ENCODE results near the gene RINT1. TPM values are rescaled to one million over a fixed set of nuclear protein-coding genes. Genes with fewer than 3 reads are reported as not detected.
A peak's percentile ranks its signal among the peaks of the same experiment; 100 is the strongest.

RINT1 gene
- 18.6 and 21.0 TPM in 2 replicates for total RNA-seq
- long read RNA-seq, transcript RINT1-201 (15 exons, 2,976 nt) = major isoform, 247 of 292 reads
- long read RNA-seq, partial matches to known transcripts = 13 of 292 reads
- long read RNA-seq, other reads (novel, unspliced or antisense) = 32 of 292 reads

DNA sequence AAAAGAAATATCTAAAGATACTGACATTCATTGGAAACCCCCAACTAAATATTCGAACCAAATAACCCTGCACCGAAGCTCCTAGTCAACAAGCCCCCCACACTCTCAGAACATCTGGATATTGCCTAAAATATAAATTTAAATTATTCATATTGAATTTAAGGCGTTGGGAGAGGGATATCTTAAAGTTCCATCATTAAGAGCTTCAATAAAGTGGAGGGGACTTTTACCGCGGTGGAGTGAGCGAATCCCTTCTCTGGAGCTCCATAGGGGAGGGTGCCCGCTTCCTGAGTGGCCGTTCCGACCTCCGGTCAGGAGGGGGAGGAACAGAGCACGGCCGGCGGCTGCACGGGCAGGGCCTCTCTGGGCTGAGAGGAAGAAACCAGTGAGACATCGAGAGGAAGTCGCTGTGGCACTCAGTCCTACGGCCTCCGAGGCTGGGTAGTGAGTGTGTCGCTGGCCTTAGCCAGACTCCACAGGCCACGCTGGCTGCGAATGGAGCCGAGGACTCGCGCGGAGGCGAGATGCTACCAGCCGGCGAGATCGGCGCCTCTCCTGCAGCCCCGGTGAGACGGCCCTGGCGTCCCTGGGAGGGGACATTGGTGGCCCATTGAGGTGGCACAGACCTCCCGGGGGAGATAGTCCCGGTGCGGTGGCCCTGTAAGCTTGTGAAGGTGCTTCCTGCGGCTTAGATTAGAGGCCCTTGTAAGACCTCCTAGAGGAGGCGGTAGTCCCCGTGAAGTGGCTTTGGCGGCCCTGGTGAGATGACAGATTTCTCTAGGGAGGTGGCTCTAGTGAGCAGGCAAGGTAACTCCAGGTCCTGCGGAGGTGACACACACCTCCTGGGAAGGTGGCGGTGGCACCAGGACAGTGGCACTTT, at the start of gene RINT1:
Gene RINT1, plus strand, starts transcription at position 410 of the 880 bp plus-strand sequence. Its CDS starts 115 bp downstream, at position 525.
- H3K9me3 Mint-ChIP-seq (ENCODE audit: unreplicated experiment) = no peaks in the 10 kb centered on the region
- H3K4me1 Mint-ChIP-seq (ENCODE audit: unreplicated experiment) = peaks cover 17% of the 10 kb centered on the region
- H3K4me3 Mint-ChIP-seq (ENCODE audit: unreplicated experiment) = peak within 1 kb of the TSS; percentile 94
- peaks cover 3% of the 10 kb centered on the region for H3K36me3 Mint-ChIP-seq (ENCODE audit: unreplicated experiment)
- H3K27me3 Mint-ChIP-seq (ENCODE audit: unreplicated experiment) = peaks cover under 1% of the 10 kb centered on the region
- DNase-seq (ENCODE audit: extremely low spot score, unreplicated experiment) = peak; percentile 97
- TF ChIP-seq, protein P1, sequence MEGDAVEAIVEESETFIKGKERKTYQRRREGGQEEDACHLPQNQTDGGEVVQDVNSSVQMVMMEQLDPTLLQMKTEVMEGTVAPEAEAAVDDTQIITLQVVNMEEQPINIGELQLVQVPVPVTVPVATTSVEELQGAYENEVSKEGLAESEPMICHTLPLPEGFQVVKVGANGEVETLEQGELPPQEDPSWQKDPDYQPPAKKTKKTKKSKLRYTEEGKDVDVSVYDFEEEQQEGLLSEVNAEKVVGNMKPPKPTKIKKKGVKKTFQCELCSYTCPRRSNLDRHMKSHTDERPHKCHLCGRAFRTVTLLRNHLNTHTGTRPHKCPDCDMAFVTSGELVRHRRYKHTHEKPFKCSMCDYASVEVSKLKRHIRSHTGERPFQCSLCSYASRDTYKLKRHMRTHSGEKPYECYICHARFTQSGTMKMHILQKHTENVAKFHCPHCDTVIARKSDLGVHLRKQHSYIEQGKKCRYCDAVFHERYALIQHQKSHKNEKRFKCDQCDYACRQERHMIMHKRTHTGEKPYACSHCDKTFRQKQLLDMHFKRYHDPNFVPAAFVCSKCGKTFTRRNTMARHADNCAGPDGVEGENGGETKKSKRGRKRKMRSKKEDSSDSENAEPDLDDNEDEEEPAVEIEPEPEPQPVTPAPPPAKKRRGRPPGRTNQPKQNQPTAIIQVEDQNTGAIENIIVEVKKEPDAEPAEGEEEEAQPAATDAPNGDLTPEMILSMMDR (IDR thresholded peaks at IDR 0.05) = peak; percentile 85
- H3K27ac Mint-ChIP-seq (ENCODE audit: unreplicated experiment) = peak within 1 kb of the TSS; percentile 86

DNA sequence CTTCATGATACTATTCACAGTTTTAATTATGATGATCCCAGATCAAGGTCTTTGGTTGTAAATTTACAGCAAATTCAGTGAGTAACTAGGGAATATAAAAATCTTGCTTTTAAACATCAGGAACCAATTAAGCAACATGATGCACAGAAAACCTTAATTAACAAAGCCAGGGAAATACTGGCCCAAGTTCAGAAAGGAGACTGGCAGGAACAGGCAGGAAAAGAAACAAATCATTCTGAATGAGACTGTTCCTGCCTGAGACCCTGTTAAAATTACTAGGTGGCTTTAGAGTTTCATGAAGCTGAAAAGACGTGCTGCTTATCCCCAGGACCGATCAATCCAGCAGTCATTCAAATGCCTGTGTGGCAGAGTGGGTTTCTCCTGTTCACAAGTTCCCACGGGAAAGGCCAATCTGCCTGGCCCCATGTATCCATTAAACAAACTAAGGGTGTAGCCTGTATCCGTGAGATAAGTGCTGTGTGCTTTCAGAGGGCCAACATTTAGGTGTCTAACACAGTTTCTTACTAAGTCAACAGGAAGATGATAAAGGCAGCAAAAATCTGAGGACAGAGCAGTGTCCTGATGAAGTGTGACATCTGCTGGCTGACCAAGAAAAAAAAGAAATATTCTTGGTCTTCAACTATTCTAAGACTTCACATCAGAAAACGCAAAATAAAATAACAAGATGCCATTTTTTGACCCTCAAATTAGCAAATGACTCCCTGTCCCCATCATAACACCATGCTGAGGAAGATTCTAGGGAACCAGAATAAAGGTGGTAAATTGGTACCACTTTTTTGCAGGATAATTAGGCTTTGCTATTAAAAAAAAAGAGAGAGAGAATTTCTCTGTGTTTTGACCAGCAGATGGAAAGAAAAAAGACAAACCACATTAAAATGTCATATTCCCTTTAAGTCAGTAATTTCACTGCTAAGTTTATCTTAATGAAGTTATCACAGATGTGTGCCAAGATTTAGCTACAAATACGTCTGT, 44.1 kb upstream of the RINT1 start:
- Mint-ChIP-seq H3K36me3 (ENCODE audit: unreplicated experiment) (peaks cover 7% of the 10 kb centered on the region), H3K4me3 (ENCODE audit: unreplicated experiment) (no peak overlapping the region), H3K27me3 (ENCODE audit: unreplicated experiment) (no peaks in the 10 kb centered on the region), H3K27ac (ENCODE audit: unreplicated experiment) (peak overlapping the region; percentile 72), H3K4me1 (ENCODE audit: unreplicated experiment) (peaks cover 16% of the 10 kb centered on the region), H3K9me3 (ENCODE audit: unreplicated experiment) (no peaks in the 10 kb centered on the region)
- no peak for DNase-seq (ENCODE audit: extremely low spot score, unreplicated experiment)
- TF ChIP-seq, protein P1 (IDR thresholded peaks at IDR 0.05) = peak; percentile 77

DNA sequence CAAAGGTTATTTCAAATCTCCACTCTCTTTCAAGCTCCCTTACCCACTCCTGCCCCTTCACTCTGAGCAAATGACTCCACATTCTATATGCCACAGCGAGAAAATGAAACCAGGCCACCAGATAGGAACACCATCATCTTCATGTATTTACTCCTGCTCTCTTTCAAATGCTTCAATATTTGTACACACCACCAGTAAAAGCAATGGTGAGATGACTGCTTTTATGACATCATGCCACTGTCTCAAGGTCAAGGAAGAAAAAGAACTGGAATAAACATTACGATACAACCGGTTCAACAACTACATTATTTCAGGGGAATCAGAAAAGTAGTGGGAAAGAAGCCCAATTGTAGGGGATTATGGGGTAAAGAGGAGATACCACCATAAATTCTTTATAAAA, 42.6 kb upstream of the RINT1 start:
- H3K27me3 Mint-ChIP-seq (ENCODE audit: unreplicated experiment) = no peaks in the 10 kb centered on the region
- peaks cover 18% of the 10 kb centered on the region for H3K4me1 Mint-ChIP-seq (ENCODE audit: unreplicated experiment)
- peak overlapping the region; percentile 24 for H3K27ac Mint-ChIP-seq (ENCODE audit: unreplicated experiment)
- peaks cover 7% of the 10 kb centered on the region for H3K36me3 Mint-ChIP-seq (ENCODE audit: unreplicated experiment)
- TF ChIP-seq, protein P1 (IDR thresholded peaks at IDR 0.05) = no peak
- DNase-seq (ENCODE audit: extremely low spot score, unreplicated experiment) = no peak
- no peaks in the 10 kb centered on the region for H3K9me3 Mint-ChIP-seq (ENCODE audit: unreplicated experiment)
- H3K4me3 Mint-ChIP-seq (ENCODE audit: unreplicated experiment) = no peak overlapping the region

DNA sequence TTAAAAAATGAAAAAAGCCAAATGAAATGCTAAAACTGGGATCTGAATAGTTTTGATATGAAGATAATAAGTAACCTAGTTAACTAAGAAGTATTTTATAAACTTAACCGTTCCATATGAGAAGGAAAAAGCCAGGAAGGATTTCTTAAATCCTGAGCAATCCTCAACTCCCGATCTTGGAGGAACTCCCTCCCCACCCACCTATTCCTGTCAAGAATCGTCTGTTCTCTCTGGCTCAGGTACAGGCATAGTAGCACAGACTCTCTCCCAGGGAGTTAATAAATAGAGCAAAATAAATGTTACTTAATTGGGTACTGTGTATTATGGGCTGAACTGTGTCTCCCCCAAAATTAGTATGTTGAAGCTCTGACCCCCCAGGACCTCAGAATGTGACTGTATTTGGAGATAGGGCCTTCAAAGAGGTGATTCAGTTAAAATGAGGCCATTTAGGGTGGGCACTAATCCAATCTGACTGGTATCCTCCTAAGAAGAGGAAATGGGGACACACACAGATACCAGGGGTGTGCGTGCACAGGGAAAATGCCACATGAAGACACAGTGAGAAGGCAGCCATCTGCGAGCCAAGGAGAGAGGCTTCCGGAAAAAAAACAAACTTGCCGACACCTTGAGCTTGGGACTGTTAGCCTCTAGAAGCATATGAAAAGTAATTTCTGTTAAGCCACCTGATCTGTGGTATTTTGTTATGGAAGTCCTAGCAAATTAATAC, 38.6 kb upstream of the RINT1 start:
- TF ChIP-seq, protein P1 (IDR thresholded peaks at IDR 0.05) = no peak
- no peak for DNase-seq (ENCODE audit: extremely low spot score, unreplicated experiment)
- H3K9me3 Mint-ChIP-seq (ENCODE audit: unreplicated experiment) = no peaks in the 10 kb centered on the region
- no peak overlapping the region for H3K4me3 Mint-ChIP-seq (ENCODE audit: unreplicated experiment)
- H3K27me3 Mint-ChIP-seq (ENCODE audit: unreplicated experiment) = no peaks in the 10 kb centered on the region
- H3K36me3 Mint-ChIP-seq (ENCODE audit: unreplicated experiment) = peaks cover 3% of the 10 kb centered on the region
- no peak overlapping the region for H3K27ac Mint-ChIP-seq (ENCODE audit: unreplicated experiment)
- peaks cover 17% of the 10 kb centered on the region for H3K4me1 Mint-ChIP-seq (ENCODE audit: unreplicated experiment)

Data from osteocyte (in vitro differentiated cells).